Activated naive CD8-positive, alpha-beta T cell treated with anti-CD3 and anti-CD28 coated beads, Interleukin-2, amount 50 U/mL, for 24 hours (primary cell): ENCODE measurements around the gene RNF25.

Experiments
- ATAC-seq: fragments of 150-1000 bp; cut with Tn5 transposase; one replicate; pipeline ENCODE4 v1.10.0; 2021
- DNase-seq: peaks from one replicate; pipeline ENCODE4 v3.0.0; 2021
- H3K27ac Mint-ChIP-seq: one replicate; pipeline ENCODE4 v1.8.0; 2021; ENCODE audit warnings: mild to moderate bottlenecking, mixed read lengths
- H3K27me3 Mint-ChIP-seq: one replicate; pipeline ENCODE4 v1.8.0; 2021; ENCODE audit warnings: mixed read lengths
- H3K36me3 Mint-ChIP-seq: one replicate; pipeline ENCODE4 v1.8.0; 2021; ENCODE audit warnings: low read depth, mixed read lengths
- H3K4me1 Mint-ChIP-seq: one replicate; pipeline ENCODE4 v1.8.0; 2021; ENCODE audit warnings: mixed read lengths
- H3K4me3 Mint-ChIP-seq: one replicate; pipeline ENCODE4 v1.8.0; 2021; ENCODE audit warnings: mild to moderate bottlenecking, moderate library complexity, mixed read lengths
- H3K9me3 Mint-ChIP-seq: one replicate; pipeline ENCODE4 v1.8.0; 2021; ENCODE audit warnings: mixed read lengths

The RNF25 gene

GRCh38 chr2:218671654-218672566, at the start of gene RNF25, which contains the start of gene STK36:
RNF25 (minus strand) TSS chr2:218672002; CDS start chr2:218671970, 32 bp downstream.
STK36 (plus strand) TSS chr2:218672086; CDS start chr2:218672830, 744 bp downstream.
- peaks cover 27% of the 10 kb centered on the region for H3K4me1 Mint-ChIP-seq
- no peaks in the 10 kb centered on the region for H3K9me3 Mint-ChIP-seq
- H3K27me3 Mint-ChIP-seq = no peaks in the 10 kb centered on the region
- peak within 1 kb of the TSS; percentile 96 for H3K4me3 Mint-ChIP-seq
- DNase-seq (peak; percentile 83), ATAC-seq (peak; percentile 97)
- H3K36me3 Mint-ChIP-seq = peaks cover 13% of the 10 kb centered on the region
- peak within 1 kb of the TSS; percentile 96 for H3K27ac Mint-ChIP-seq

GRCh38 chr2:218721488-218721887, 49.7 kb upstream of the RNF25 start:
- Mint-ChIP-seq H3K36me3 (peaks cover 34% of the 10 kb centered on the region), H3K4me1 (peaks cover 24% of the 10 kb centered on the region), H3K9me3 (peaks cover 7% of the 10 kb centered on the region), H3K27ac (no peak overlapping the region), H3K27me3 (no peaks in the 10 kb centered on the region), H3K4me3 (no peak overlapping the region)
- ATAC-seq = no peak
- no peak for DNase-seq

GRCh38 chr2:218720048-218721041, 48.5 kb upstream of the RNF25 start:
- H3K27me3 Mint-ChIP-seq = no peaks in the 10 kb centered on the region
- DNase-seq (no peak), ATAC-seq (no peak)
- peaks cover 24% of the 10 kb centered on the region for H3K4me1 Mint-ChIP-seq
- no peaks in the 10 kb centered on the region for H3K9me3 Mint-ChIP-seq
- no peak overlapping the region for H3K27ac Mint-ChIP-seq
- H3K36me3 Mint-ChIP-seq = peaks cover 32% of the 10 kb centered on the region
- no peak overlapping the region for H3K4me3 Mint-ChIP-seq

- Mint-ChIP-seq H3K27me3 (no peaks in the 10 kb centered on the region), H3K27ac (no peak overlapping the region)
Observed at GRCh38 chr2:218719457-218719856, 47.7 kb upstream of the RNF25 start.

GRCh38 chr2:218718058-218718457, 46.3 kb upstream of the RNF25 start:
- Mint-ChIP-seq H3K4me1 (peaks cover 24% of the 10 kb centered on the region), H3K27me3 (no peaks in the 10 kb centered on the region), H3K36me3 (peaks cover 20% of the 10 kb centered on the region), H3K9me3 (no peaks in the 10 kb centered on the region), H3K4me3 (no peak overlapping the region), H3K27ac (no peak overlapping the region)
- no peak for DNase-seq
- ATAC-seq = no peak

More at GRCh38 chr2:218719457-218719856, 47.7 kb upstream of the RNF25 start:
- DNase-seq = no peak
- Mint-ChIP-seq H3K9me3 (no peaks in the 10 kb centered on the region), H3K4me1 (peaks cover 24% of the 10 kb centered on the region), H3K36me3 (peaks cover 26% of the 10 kb centered on the region), H3K4me3 (no peak overlapping the region)
- no peak for ATAC-seq

- Mint-ChIP-seq H3K36me3 (peaks cover 20% of the 10 kb centered on the region), H3K27me3 (no peaks in the 10 kb centered on the region)
- no peak for DNase-seq
Observed at GRCh38 chr2:218717262-218717661, 45.5 kb upstream of the RNF25 start.

GRCh38 chr2:218716070-218716469, 44.3 kb upstream of the RNF25 start:
- no peaks in the 10 kb centered on the region for H3K9me3 Mint-ChIP-seq
- H3K27me3 Mint-ChIP-seq = no peaks in the 10 kb centered on the region
- H3K4me1 Mint-ChIP-seq = peaks cover 29% of the 10 kb centered on the region
- no peak overlapping the region for H3K27ac Mint-ChIP-seq
- peaks cover 20% of the 10 kb centered on the region for H3K36me3 Mint-ChIP-seq
- DNase-seq = no peak
- no peak overlapping the region for H3K4me3 Mint-ChIP-seq
- no peak for ATAC-seq

More at GRCh38 chr2:218717262-218717661, 45.5 kb upstream of the RNF25 start:
- Mint-ChIP-seq H3K4me3 (no peak overlapping the region), H3K27ac (no peak overlapping the region), H3K4me1 (peaks cover 18% of the 10 kb centered on the region), H3K9me3 (no peaks in the 10 kb centered on the region)
- ATAC-seq = peak; percentile 43

- H3K27me3 Mint-ChIP-seq = no peaks in the 10 kb centered on the region
- no peak for DNase-seq
- H3K36me3 Mint-ChIP-seq = peaks cover 11% of the 10 kb centered on the region
- no peak for ATAC-seq
- no peak overlapping the region for H3K4me3 Mint-ChIP-seq
- no peak overlapping the region for H3K27ac Mint-ChIP-seq
- H3K4me1 Mint-ChIP-seq = peaks cover 33% of the 10 kb centered on the region
- no peaks in the 10 kb centered on the region for H3K9me3 Mint-ChIP-seq
Observed at GRCh38 chr2:218713922-218714321, 42.1 kb upstream of the RNF25 start.

- Mint-ChIP-seq H3K4me3 (peak overlapping the region; percentile 98), H3K27ac (peak overlapping the region; percentile 89), H3K36me3 (peaks cover 5% of the 10 kb centered on the region), H3K9me3 (no peaks in the 10 kb centered on the region), H3K4me1 (peaks cover 23% of the 10 kb centered on the region), H3K27me3 (peaks cover 3% of the 10 kb centered on the region)
- DNase-seq (no peak), ATAC-seq (no peak)
Observed at GRCh38 chr2:218711550-218711929, 39.7 kb upstream of the RNF25 start.

- Mint-ChIP-seq H3K9me3 (no peaks in the 10 kb centered on the region), H3K27me3 (peaks cover 3% of the 10 kb centered on the region), H3K36me3 (peaks cover 2% of the 10 kb centered on the region), H3K4me1 (peaks cover 23% of the 10 kb centered on the region), H3K4me3 (peak within 1 kb of the TSS; percentile 98), H3K27ac (peak within 1 kb of the TSS; percentile 89)
- peak; percentile 98 for ATAC-seq
- DNase-seq = peak; percentile 98
Observed at GRCh38 chr2:218710687-218711549, 39.1 kb upstream of the RNF25 start, which contains the start of gene TTLL4. TTLL4 (plus strand) TSS chr2:218710835; CDS start chr2:218737677, 26,842 bp downstream.

GRCh38 chr2:218710334-218710686, 38.5 kb upstream of the RNF25 start:
- no peak for ATAC-seq
- Mint-ChIP-seq H3K36me3 (no peaks in the 10 kb centered on the region), H3K27ac (peak overlapping the region; percentile 89), H3K4me3 (peak overlapping the region; percentile 98), H3K4me1 (peaks cover 23% of the 10 kb centered on the region), H3K27me3 (peaks cover 3% of the 10 kb centered on the region), H3K9me3 (no peaks in the 10 kb centered on the region)
- DNase-seq = no peak

- no peak for ATAC-seq
- Mint-ChIP-seq H3K4me1 (peaks cover 23% of the 10 kb centered on the region), H3K9me3 (no peaks in the 10 kb centered on the region), H3K4me3 (peak overlapping the region; percentile 98), H3K27ac (peak overlapping the region; percentile 35), H3K36me3 (no peaks in the 10 kb centered on the region), H3K27me3 (peaks cover 3% of the 10 kb centered on the region)
- DNase-seq = no peak
Observed at GRCh38 chr2:218709908-218710307, 38.1 kb upstream of the RNF25 start.

- ATAC-seq (no peak), DNase-seq (no peak)
- Mint-ChIP-seq H3K36me3 (no peaks in the 10 kb centered on the region), H3K9me3 (no peaks in the 10 kb centered on the region), H3K4me1 (peaks cover 16% of the 10 kb centered on the region), H3K4me3 (no peak overlapping the region), H3K27ac (no peak overlapping the region), H3K27me3 (peaks cover 3% of the 10 kb centered on the region)
Observed at GRCh38 chr2:218708086-218708485, 36.3 kb upstream of the RNF25 start.
